ENCODE results near the gene TMEM72. TPM values are rescaled to one million over a fixed set of nuclear protein-coding genes. Genes with fewer than 3 reads are reported as not detected.

The TMEM72 gene
- polyA plus RNA-seq, 2 of the 4 experiments (the other 2 are of a cell fraction): not detected

DNA sequence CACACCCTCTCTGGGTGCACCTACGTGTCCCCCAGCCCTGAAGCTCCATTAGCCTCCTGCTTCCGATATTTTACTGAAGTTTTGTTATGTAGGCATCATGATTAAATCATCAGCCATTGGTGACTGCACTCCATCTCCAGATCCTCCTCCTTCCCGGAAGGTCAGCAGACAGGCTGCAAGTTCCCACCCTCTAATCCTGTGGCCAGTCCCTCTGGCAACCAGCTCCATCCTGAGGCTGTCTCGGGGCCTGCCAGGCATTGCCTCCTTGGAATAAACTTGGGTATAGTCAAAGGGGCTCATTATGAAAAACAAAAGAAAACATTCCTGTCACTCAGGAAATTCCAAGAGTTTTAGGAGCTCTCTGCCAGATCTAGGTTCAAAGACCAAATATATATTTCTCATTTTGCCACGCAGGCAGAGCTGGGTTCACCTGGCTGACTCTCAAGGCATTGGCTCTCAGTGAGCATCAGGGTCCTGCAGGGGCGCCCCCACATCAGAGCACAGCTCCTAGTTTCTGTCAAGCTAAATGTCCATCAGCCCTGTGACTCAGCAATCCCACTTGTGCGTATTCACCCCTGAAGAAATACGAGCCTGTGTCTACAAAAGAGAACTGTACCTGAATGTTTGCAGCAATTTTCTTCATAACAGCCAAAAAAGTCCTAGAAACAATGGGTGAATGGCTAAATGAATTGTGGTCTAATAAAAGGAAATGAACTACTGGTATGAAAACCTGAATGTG is 27.4 kb upstream of the TMEM72 start:
- Histone ChIP-seq H3K27ac (no peak overlapping the region), H3K4me2 (no peak overlapping the region), H3K4me1 (no peaks in the 10 kb centered on the region), H3K4me3 (no peak overlapping the region), H3K9me3 (no peaks in the 10 kb centered on the region)
- POLR2A ChIA-PET: no interaction called here
- CTCF ChIA-PET: interaction anchor here (1.9 kb wide), 1 partner anchor 19 kb away, joined by 6 read pairs; no protein-coding TSS in a partner anchor
- WGBS (ENCODE audit: missing lambda C conversion rate): 40% methylated on average over 8 of the region's 8 CpGs
- FAIRE-seq (no peak), ATAC-seq (no peak), DNase-seq (ENCODE audit: low read depth in 1 of 2, low spot score in 1 of 2) (no peak)
- TF ChIP-seq, protein P1, sequence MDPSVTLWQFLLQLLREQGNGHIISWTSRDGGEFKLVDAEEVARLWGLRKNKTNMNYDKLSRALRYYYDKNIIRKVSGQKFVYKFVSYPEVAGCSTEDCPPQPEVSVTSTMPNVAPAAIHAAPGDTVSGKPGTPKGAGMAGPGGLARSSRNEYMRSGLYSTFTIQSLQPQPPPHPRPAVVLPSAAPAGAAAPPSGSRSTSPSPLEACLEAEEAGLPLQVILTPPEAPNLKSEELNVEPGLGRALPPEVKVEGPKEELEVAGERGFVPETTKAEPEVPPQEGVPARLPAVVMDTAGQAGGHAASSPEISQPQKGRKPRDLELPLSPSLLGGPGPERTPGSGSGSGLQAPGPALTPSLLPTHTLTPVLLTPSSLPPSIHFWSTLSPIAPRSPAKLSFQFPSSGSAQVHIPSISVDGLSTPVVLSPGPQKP (IDR thresholded peaks at IDR 0.05; ENCODE audit: low read depth, low read length): no peak
- TF ChIP-seq CHD4 (IDR thresholded peaks at IDR 0.05; ENCODE audit: borderline replicate concordance) (no peak), SREBF2 (IDR thresholded peaks at IDR 0.05) (no peak), HOXA7 (CRISPR knock-in tag; IDR thresholded peaks at IDR 0.05) (no peak), RARB (CRISPR knock-in tag; IDR thresholded peaks at IDR 0.05) (no peak), HOXB13 (CRISPR knock-in tag; IDR thresholded peaks at IDR 0.05; ENCODE audit: low read depth) (no peak), HDAC2 (IDR thresholded peaks at IDR 0.05) (no peak), NPAS2 (CRISPR knock-in tag; IDR thresholded peaks at IDR 0.05; ENCODE audit: borderline replicate concordance) (no peak), RCOR1 (IDR thresholded peaks at IDR 0.05; ENCODE audit: low read depth, low read length) (no peak), CHD2 (IDR thresholded peaks at IDR 0.05; ENCODE audit: low read length, partially characterized antibody) (no peak), CBX2 (IDR thresholded peaks at IDR 0.05; ENCODE audit: borderline replicate concordance, low read depth) (no peak), JUNB (IDR thresholded peaks at IDR 0.05) (no peak), ZNF302 (CRISPR knock-in tag; IDR thresholded peaks at IDR 0.05) (no peak)
- TF ChIP-seq, protein P2, sequence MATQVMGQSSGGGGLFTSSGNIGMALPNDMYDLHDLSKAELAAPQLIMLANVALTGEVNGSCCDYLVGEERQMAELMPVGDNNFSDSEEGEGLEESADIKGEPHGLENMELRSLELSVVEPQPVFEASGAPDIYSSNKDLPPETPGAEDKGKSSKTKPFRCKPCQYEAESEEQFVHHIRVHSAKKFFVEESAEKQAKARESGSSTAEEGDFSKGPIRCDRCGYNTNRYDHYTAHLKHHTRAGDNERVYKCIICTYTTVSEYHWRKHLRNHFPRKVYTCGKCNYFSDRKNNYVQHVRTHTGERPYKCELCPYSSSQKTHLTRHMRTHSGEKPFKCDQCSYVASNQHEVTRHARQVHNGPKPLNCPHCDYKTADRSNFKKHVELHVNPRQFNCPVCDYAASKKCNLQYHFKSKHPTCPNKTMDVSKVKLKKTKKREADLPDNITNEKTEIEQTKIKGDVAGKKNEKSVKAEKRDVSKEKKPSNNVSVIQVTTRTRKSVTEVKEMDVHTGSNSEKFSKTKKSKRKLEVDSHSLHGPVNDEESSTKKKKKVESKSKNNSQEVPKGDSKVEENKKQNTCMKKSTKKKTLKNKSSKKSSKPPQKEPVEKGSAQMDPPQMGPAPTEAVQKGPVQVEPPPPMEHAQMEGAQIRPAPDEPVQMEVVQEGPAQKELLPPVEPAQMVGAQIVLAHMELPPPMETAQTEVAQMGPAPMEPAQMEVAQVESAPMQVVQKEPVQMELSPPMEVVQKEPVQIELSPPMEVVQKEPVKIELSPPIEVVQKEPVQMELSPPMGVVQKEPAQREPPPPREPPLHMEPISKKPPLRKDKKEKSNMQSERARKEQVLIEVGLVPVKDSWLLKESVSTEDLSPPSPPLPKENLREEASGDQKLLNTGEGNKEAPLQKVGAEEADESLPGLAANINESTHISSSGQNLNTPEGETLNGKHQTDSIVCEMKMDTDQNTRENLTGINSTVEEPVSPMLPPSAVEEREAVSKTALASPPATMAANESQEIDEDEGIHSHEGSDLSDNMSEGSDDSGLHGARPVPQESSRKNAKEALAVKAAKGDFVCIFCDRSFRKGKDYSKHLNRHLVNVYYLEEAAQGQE (IDR thresholded peaks at IDR 0.05): no peak
- TF ChIP-seq, protein P3, sequence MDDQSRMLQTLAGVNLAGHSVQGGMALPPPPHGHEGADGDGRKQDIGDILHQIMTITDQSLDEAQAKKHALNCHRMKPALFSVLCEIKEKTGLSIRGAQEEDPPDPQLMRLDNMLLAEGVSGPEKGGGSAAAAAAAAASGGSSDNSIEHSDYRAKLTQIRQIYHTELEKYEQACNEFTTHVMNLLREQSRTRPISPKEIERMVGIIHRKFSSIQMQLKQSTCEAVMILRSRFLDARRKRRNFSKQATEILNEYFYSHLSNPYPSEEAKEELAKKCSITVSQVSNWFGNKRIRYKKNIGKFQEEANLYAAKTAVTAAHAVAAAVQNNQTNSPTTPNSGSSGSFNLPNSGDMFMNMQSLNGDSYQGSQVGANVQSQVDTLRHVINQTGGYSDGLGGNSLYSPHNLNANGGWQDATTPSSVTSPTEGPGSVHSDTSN (IDR thresholded peaks at IDR 0.05): no peak

DNA sequence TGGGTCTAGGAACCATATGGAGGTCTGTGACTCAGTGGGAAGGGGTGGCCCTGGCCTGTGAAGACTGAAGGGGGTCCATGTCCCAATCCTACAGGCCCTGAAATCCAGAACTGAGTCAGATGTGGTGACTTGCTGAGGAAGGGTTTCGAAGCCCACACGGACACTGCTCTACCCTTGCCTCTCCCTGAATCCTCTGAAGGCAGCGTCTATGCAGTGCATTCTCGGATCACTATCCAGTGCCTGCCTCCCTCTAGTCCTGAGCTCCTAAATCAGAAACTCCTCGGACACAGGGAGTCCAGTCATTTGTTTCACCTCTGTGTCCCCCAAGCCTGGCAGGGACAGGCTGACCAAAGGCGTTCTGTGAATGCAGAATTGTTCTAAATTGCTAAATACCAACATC is 25.4 kb upstream of the TMEM72 start:
- Histone ChIP-seq H3K9me3 (no peaks in the 10 kb centered on the region), H3K4me2 (no peak overlapping the region), H3K27ac (no peak overlapping the region), H3K4me3 (no peak overlapping the region), H3K4me1 (no peaks in the 10 kb centered on the region)
- 57% methylated on average over 6 of the region's 6 CpGs for WGBS (ENCODE audit: missing lambda C conversion rate)
- POLR2A ChIA-PET: no interaction called here
- CTCF ChIA-PET: interaction anchor here (1.7 kb wide), 1 partner anchor 11 kb away, joined by 4 read pairs; no protein-coding TSS in a partner anchor
- DNase-seq (ENCODE audit: low read depth in 1 of 2, low spot score in 1 of 2) (no peak), ATAC-seq (no peak), FAIRE-seq (no peak)
- TF ChIP-seq, protein P4, sequence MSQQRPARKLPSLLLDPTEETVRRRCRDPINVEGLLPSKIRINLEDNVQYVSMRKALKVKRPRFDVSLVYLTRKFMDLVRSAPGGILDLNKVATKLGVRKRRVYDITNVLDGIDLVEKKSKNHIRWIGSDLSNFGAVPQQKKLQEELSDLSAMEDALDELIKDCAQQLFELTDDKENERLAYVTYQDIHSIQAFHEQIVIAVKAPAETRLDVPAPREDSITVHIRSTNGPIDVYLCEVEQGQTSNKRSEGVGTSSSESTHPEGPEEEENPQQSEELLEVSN (IDR thresholded peaks at IDR 0.05; ENCODE audit: borderline replicate concordance, low read depth): no peak
